GM21528 (cell line): ENCODE results near the gene ERC2.

Source experiments
- ATAC-seq: cut with Tn5 transposase; IDR thresholded peaks from one replicate; pipeline ENCODE4 v1.9.1; 2021; ENCODE audit warnings: mild to moderate bottlenecking, moderate library complexity; ENCODE audit not compliant: unreplicated experiment, low FRiP score

The ERC2 gene

DNA sequence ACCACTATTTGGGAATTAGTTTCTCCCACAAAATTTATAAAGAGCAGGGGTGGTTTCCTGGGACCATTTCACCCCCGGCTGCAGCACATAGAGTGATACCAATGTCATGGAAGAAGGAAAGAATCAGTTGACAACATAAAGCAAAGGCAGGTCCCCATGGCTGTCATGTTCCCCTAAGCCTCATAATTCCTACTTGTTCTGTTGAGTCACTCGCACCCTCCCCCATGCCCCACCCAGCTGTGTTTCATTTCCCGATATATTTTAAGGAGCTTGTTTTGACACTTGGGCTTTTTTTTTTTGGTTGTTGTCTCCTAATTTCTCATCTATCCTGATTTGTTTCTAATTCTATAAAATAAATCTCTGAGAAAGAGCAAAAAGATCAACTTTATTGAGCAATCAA lies 24.9 kb downstream of the ERC2 start:
- ATAC-seq = no peak

DNA sequence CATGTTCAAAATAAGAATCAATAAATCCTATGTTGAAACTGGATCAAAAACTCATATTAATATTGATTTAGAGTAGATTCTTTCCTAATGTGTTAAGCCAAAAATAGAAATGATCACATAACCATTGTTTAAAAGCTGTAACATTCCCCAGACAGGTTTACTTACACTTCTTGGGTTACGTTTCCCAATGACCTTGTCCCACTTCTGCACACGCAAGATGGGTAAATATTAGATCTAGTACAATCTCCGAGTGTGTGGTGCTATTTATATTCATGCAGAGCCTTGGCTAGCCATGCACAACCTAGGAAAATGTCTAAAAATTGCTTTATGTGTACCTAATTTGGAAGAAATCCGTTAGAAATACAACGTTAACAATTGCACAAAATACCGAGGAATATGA lies 39.6 kb downstream of the ERC2 start:
- ATAC-seq = no peak

DNA sequence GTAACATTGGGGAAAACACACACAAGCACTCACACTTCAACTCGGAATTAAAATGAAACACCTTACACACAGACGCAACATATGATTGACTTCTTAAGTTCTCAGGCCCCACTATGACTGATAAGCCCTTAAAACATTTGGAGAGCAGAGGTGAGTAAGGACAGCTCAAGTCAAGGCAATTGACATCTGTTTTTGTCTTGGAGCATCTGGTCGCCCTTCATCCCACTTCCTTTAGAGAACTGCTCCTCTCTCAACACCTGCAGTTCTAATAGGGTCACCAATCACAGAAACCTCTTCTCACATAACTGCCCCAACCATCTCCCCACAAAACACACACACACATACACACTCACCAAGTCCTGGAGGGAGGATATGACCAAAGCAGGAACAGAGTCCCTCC lies 43.4 kb downstream of the ERC2 start:
- ATAC-seq = no peak

GRCh38 chr3:56424336-56424735 lies 43.9 kb downstream of the ERC2 start:
- ATAC-seq = no peak

- no peak for ATAC-seq
Measured at GRCh38 chr3:56423661-56424099, 44.6 kb downstream of the ERC2 start.

DNA sequence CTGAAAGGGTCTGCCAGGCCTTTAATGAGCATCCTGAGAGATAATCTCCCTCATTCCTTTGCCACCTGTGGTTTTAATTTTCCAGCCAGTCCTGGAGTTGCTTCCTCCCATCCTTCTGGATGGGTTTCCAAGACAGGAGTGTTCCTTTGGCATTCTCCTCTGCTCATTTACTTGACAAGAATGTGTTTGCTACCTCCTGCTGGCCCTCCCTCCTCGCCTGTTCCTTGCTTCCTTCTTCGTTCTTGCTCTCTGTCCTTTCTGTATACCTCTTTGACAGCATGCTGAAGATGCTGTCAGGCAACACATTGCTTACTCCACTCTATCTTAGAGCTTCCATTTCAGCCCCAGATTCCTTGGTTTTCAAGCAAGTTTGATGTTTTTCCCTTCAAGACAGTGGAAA lies 46.0 kb downstream of the ERC2 start:
- no peak for ATAC-seq

DNA sequence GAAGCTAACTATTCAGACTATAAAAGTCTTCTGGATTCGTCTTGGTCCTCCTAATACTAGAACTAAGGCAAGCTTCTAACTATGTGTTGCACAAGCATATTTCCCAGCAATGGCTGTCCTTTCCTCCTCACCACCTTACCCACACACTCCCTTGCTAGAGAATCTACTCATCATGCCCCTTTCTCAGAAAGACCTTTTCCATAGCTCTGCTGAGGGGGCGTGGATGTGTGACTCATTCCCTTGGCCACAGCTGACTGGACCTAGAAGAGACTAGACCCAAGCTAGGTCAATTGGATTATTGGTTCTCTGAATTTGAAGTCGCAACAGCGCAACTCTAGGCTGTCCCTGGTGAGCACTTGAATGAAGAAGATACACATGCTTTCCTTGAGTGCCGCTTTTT lies 47.1 kb downstream of the ERC2 start:
- no peak for ATAC-seq

DNA sequence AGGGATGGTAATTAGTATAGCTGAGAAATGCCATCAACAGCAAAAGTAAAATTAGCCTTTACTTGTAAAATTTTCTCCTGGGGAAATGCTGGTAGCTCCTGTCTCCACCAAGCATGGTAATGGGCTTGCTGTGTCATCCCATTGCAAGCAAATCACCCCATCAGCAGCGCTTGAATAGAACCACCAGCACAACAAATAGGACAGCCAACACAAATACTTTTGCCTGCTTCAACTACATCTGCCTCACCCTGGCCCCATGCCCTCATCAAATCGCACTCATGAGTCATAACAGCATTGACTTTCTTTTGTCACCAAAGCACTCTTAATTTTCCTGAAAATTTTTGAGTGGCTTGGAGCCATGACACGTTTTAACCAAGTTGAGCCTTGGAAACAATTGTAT lies 52.6 kb downstream of the ERC2 start:
- no peak for ATAC-seq

DNA sequence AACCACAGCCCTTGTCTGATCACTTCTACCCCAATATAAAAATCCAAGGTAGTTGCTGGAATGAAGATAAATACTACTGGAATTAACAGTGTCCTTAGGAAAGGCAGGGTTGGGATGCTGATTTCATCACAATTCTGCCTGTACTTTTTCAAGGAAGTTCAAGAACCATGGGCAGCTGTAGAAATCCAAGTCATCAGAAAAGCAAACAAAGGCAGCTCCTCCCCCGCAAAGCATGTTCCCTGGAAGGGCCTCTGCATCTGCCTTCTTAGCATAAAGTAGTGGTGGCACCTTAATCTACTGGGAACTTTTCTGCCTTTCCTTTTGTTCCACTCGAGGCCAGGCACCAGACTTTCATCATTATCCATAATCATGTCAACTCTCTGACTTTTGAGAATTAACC lies 54.4 kb downstream of the ERC2 start:
- no peak for ATAC-seq

- no peak for ATAC-seq
Measured at GRCh38 chr3:56411166-56411565, 57.1 kb downstream of the ERC2 start.

DNA sequence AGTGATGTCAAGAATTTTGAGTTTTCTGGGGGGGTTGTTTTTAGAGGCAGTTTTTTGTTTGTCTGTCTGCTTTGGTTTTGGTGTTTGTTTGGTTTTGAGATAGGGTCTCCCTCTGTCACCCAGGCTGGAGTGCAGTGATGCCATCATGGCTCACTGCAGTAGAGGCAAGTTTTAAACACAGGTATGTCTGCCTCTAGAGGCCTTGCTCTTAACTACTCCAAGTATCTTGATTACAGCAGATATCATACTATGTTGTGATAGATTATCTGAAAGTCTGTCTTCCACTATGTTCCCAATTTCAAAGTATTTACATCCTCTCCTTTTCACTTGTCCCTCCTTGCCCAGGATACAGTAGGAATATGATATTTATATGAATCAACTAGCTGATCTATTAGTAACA lies 57.7 kb downstream of the ERC2 start:
- no peak for ATAC-seq

- no peak for ATAC-seq
Measured at GRCh38 chr3:56409790-56410189, 58.5 kb downstream of the ERC2 start.

- ATAC-seq = no peak
Measured at GRCh38 chr3:56408761-56409196, 59.5 kb downstream of the ERC2 start.

GRCh38 chr3:56406826-56407515 lies 61.3 kb downstream of the ERC2 start:
- no peak for ATAC-seq

GRCh38 chr3:56404884-56405283 lies 63.4 kb downstream of the ERC2 start:
- ATAC-seq = no peak

DNA sequence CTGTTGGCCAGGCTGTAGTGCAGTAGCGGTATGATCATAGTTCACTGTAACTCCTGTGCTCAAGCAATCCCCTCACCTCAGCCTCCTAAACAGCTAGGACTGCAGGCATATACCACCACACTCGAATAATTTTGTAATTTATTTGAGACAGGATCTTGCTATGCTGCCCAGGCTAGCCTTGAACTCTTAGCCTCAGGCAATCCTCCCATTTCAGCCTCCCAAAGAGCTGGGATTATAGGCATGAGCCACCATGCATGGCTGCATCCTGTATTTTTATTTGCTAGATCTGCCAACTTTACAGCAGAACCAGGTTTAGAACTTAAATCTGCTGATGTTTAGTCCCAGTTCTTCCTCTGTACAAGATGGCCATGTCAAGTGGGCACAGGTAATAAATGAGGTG lies 69.6 kb downstream of the ERC2 start:
- ATAC-seq = no peak

GRCh38 chr3:56397798-56398197 lies 70.5 kb downstream of the ERC2 start:
- no peak for ATAC-seq

- no peak for ATAC-seq
Measured at GRCh38 chr3:56389183-56389830, 79.0 kb downstream of the ERC2 start.

DNA sequence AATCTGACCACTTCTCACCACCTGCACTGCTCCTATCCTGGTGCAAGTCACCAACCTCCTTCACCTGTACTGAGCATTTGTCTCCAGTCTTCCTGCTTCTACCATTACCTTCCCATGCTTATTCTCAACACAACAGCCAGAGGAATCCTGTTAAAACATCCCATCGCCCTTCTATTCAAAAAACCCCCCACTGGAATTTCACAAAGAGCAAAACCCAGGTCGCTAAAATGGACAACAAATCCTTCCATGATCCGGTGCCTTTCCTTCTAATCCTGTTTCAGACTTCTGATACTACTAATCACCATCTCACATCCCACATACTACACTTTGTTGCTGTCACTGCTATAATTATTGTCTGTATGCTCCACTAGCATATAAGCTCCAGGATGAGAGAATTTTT lies 85.2 kb downstream of the ERC2 start:
- ATAC-seq = no peak

DNA sequence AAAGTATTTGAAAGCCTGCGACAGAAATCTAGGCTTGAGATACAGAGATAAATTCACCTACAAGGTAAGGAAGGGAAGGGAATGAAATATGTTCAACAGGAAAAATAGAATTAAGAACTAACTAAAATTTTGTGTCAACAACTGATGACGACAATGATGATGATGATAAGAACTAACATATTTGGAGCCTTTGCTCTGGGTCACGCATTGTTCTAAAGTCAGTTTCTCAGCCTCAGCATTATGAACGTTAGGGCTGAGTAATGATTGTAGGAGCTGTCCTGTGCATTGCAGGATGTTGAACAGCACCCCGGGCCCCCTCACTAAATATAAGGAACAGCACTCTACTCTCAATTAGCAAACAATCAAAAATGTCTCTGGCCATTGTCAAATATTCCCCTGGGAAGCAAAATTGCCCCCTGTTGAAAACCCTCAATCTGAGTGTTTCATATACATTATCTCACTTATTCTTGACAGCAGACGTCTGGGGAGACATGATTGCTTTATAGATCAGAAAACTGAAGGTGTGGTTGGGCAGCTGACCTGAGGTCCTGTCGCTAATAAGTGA lies 88.5 kb downstream of the ERC2 start:
- ATAC-seq = no peak

DNA sequence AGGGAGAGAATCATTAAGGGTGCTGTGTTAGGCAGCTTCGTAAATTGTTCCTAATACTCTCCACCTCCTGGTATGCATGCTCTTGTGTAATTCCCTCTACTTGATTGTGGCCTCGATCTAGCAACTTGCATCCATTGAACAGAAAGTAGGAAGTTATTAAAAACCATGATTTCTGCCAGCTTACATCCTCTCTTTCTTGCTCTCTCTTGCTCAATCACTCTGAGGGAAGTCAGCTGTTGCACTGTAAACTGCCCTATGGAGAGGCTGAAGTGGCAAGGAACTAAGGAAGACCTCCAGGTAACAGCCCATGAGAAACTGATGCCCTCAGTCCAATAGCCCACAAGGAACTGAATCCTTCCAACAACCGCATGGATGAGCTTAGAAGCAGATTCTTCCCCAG lies 92.6 kb downstream of the ERC2 start:
- ATAC-seq = no peak

DNA sequence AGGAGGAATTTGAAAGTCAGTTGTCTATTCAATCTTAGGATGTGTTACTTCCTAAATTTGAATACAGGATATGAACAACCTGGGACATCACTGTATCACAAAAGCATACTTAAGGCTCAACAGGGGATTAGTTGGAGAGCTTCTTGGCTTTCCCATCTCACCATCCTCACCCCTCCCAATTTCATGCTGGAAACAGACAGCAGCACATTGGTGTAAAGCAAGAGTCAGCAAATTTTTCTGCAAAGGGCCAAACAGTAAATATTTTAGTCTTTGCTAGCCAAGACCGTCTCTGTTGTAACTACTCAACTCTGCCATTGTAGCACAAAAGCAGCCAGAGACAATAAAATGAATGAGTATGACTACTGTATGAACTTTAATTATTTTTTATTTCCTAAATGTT lies 94.9 kb downstream of the ERC2 start:
- ATAC-seq = no peak
